ENCODE measurements around the gene CCL3.
"Not testable (repeated sequence)": the region's sequence is repeated elsewhere in the genome, so short reads cannot be mapped to it uniquely, and the experiment has no call there.

CCL3 gene

DNA sequence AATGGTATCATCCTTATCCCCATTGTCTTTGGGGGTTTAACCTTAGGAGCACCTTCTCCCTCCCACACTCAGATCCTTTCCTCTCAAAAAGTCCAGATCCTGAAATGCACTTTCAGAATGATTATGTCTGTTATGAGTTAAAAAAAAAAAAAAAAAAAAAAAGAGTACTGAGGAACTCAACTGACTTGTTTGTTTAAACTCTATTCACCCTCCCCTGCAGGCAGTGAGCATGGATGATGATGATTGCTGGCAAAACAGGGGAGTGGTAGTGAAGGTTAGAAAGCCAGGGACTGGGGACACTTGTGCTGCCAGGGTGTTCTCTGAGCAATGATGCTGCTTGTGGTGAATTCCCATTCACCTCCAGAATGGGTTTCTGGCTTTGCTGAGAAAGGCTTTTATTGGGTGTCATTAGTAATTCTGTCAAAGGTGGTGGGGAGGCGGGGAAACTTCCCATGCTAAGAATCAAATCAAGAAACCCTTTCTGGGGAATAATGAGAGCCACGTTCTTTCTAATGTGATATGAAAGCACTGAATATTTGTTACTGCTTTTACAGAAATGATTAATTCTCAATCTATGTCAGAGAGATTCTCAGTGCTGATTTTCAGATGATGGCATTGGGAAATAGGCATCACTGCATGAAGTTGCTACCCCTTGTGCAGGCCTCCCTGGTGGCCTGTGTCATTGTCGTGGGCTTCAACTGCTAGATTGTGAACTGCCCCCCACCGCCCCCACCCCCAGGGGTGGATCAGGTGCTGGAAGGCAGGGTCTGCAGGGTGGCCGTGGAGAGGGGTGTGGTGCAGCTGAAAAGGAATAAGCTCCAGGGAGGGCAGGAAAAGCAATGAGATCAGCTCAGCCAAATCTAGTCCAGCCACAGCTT, 27.8 kb upstream of the CCL3 start:
- no peak for DNase-seq (ENCODE audit: low read depth in 2 of 3, low spot score in 2 of 3)

DNA sequence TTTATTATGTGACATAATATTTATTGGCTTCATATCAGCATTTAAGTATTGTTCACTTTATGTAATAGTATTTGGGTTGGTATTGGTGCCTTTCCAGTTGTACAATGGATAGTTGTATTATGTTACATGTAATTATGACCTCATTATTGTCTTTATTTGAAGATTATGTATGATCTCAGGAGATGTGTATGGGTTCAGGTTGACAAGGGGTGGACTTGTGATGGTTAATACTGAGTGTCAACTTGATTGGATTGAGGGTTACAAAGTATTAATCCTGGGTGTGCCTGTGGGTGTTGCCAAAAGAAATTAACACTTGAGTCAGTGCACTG, 25.7 kb upstream of the CCL3 start:
- DNase-seq (ENCODE audit: low read depth in 2 of 3, low spot score in 2 of 3) = not testable (repeated sequence)

DNA sequence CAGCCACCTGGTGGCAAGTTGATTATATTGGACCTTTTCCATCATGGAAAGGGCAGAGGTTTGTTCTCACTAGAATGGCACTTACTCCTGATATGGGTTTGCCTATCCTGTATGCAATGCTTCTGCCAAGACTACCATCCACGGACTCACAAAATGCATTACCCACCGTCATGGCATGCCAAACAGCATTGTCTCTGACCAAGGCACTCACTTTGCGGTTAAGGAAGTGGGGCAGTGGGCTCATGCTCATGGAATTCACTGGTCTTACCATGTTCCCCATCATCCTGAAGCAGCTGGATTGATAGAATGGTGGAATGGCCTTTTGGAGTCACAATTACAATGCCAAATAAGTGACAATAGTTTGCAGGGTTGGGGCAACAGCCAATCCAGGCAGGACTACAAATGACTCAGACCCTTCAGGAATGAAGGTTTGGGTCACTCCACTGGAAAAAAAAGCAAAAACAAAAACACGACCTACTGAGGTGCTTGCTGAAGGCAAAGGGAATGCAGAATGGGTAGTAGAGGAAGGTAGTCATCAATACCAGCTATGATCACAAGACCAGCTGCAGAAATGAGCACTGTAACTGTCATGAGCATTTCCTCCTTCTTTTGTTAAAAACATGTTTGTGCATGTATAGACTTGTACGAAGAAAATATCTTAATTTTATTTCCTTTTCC, 25.2 kb upstream of the CCL3 start:
- not testable (repeated sequence) for DNase-seq (ENCODE audit: low read depth in 2 of 3, low spot score in 2 of 3)

DNA sequence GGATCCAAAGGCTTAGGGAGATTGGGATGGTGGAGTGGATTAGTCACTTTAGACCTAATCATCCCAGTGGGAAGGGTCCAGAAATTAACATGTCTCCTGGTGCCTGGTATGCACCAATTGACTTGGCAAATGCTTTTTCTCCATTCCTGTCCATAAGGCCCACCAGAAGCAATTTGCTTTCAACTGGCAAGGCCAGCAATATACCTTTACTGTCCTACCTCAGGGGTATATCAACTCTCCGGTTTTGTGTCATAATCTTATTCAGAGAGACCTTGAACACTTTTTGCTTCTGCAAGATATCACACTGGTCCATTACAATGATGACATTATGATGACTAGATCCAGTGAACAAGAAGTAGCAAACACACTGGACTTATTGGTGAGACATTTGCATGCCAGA, 23.2 kb upstream of the CCL3 start:
- DNase-seq (ENCODE audit: low read depth in 2 of 3, low spot score in 2 of 3) = not testable (repeated sequence)

DNA sequence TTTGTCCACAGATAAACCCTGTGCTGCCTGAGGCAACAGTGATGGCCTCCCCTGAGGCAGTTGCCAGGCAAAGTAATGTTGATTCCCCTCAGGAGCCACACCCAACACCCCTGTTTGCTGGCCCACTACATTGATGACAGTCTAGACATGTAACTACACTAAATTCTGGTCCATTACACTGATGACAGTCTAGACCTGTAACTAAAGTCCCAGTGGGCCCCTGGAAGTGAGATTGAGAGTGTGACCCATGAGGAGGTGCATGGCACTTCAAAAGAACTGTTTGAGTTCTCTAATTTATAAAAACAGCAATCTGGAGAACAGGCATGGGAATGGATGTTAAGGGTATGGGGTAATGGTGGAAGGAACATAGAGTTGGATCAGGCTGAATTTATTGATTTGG, 22.6 kb upstream of the CCL3 start:
- no peak for DNase-seq (ENCODE audit: low read depth in 2 of 3, low spot score in 2 of 3)

DNA sequence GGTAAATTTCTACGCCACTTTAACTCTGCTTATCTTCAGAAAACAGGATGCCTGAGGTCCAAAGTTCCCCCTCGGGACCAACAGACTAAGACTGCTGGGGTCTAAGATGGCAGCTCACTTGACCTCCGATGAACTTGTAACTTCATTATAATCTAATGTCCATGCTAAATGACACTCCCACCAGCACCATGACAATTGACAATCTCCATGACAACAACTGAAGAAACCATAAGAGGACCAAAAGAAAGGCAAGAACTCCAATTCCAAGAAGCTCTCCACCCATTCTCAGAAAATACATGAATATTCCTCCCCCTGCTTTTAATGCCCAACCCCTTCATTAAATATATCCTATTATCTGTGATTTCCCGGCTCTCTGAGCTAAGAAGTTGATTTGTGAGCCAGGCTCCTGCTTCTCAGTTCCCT, 21.1 kb upstream of the CCL3 start:
- no peak for DNase-seq (ENCODE audit: low read depth in 2 of 3, low spot score in 2 of 3)

DNA sequence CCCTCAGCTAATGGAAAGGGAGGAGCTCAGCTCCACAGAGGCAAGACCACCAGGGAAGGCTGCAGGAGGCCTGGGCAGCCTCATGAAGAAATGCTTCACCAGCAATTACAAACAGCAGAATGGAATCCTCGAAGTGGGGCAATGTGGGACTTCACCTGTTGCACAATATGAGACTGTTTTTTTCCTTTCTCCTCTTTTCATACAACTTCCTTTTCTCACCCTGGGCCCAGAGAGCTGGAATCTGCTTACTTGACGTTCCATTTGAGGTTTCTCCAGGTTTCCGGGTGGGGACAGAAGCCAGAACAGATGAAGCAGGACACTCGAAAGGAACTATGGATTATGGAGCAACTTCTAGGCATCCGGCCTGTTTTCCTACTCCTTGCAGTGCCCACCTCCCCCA, 18.3 kb upstream of the CCL3 start:
- not testable (repeated sequence) for DNase-seq (ENCODE audit: low read depth in 2 of 3, low spot score in 2 of 3)

DNA sequence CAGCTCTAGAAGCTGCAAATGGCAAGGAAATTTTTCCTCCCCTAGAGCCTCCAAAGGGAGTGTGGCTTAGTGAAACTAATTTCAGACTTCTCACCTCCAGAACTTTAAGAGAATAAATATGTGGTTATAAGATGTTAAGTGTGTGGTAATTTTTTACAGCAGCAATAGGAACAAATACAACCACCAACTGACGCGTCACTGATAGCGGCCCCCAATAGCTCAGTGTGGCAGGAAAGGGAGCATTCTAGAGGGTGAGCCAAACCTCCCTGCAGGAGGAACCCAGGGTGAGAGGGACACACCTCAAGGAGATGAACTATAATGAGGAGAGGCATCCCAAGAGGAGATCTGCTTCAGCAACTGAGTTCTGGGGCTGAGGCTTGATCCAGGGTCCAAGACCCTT, 17.7 kb upstream of the CCL3 start:
- DNase-seq (ENCODE audit: low read depth in 2 of 3, low spot score in 2 of 3) = no peak

DNA sequence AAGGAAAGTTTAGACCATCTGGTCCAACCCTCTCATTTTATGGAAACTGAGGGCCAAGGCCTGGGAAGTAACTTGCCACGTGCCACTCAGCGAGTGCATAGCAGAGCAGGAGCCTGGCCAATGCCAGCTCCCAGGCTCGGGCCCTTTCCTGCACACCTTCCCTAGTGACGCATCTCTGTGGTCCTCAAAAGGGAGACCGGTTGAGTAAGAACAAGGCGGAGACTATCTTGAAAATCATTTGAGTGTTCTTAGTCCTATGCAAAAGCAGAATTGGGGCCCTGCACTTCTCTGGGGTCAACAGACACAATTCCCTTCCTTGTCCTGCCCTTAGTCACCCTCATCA, 16.5 kb upstream of the CCL3 start:
- no peak for DNase-seq (ENCODE audit: low read depth in 2 of 3, low spot score in 2 of 3)

DNA sequence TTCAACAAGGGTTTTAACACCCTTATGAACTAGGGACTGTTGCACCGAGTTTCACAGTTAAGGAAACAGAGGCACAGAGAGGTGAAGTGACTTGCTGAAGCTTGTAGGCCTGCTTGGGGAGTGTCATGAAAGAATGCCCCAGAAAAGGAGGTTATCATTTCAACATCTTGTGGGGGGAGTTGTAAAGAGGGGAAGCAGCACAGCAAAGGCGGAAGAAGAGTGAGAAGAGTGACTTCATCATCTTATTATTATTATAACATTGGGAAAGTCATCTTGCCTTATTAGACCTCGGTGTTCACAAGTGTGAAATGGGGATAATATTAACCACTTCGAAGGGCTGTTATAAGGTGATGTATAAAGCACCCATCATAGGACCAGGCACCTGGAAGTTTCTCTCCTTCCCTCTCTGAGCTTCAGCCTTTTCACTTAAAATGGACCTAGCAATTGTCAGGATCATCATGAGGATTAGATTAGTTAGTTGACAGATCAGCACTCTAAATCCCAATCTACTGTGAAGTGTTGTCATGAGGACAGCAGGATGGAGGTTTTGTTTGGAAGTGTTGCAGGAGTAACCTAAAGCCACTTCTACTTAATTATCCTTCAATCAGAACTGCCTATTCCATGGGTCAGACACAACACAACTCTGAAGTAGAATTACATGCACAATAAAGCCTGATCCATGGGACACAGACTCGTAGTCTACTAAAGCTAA, 16.0 kb upstream of the CCL3 start:
- no peak for DNase-seq (ENCODE audit: low read depth in 2 of 3, low spot score in 2 of 3)

DNA sequence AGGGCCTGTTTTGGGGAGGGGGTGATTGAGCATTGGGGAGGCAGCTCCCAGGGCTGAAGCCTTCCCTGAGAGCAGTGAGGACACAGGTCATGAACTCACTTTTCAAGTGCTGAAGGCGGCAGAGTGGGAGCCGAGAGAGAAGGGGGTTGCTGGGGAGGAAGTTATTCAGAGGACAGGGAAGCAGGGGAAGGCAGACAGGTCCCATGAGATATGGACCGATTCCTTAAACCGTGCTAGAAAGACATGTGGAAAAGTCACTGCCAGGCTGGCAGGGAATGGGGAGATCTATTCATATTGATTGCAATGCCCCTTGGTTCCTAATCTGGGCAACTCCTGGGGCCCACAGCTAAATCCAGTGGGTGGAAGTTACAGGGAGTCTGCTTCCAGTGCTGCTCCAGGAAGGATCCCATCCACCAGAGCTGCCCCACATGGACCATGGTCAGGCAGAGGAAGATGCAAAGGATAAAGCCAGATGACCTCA, 14.8 kb upstream of the CCL3 start:
- DNase-seq (ENCODE audit: low read depth in 2 of 3, low spot score in 2 of 3) = no peak

DNA sequence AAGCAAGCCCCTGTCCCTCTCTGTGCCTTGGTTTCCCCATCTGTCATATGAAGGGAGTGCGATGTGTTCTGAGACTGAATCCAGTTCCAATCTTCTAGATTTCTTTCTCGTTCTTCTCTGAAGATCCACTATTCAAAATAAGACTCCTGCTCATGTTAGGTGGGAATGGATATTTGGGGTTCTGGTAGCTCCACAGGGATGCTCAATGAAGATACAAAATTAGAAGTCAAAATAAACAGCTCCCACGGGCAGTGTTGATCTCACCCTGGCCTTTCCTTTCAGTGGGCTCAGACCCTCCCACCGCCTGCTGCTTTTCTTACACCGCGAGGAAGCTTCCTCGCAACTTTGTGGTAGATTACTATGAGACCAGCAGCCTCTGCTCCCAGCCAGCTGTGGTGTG, 14.3 kb upstream of the CCL3 start:
- DNase-seq (ENCODE audit: low read depth in 2 of 3, low spot score in 2 of 3) = not testable (repeated sequence)

DNA sequence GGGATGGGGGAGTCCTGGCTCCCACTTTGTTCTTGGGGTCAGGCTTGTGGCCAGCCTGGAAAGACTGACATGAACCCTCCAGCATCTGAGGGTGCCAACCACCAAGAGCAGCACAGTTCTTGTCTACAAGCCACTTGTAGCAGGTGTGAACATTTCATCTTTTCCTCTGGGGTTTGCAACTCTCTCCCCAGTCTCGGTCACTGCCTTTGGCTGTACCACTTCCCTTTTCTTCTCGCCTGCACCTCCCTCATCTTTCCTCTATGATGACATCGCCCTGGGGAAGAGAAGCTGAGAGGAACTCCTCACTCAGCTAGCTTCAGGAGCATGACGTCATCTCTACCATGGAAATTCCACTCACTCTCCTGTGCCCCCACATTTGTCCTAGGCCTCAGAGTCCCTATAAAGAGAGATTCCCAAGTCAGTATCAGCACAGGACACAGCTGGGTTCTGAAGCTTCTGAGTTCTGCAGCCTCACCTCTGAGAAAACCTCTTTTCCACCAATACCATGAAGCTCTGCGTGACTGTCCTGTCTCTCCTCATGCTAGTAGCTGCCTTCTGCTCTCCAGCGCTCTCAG, 13.5 kb upstream of the CCL3 start, which contains the start of gene CCL4:
CCL4 (plus strand) TSS at position 427 of the 575 bp plus-strand sequence; CDS start at position 506, 79 bp downstream.
- DNase-seq (ENCODE audit: low read depth in 2 of 3, low spot score in 2 of 3) = not testable (repeated sequence)

DNA sequence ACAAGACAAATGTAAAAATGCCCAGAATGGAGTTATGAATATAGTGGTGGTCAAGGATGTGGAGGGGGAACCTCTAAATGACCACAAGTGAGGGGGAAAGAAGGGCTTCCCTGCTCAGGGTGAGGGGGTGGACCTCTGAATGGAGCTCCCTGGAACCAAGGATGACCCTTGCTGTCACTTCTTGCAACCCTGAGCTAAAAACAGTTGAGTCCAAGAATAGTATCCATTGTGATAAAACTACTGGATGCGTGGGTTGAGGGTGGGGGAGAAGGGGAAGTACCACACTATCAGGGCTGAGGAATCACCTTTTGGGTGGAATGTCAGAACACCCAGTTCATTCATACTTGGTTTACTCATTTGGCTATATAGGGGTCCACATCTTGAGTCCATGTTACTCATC, 9.1 kb upstream of the CCL3 start:
- not testable (repeated sequence) for DNase-seq (ENCODE audit: low read depth in 2 of 3, low spot score in 2 of 3)

DNA sequence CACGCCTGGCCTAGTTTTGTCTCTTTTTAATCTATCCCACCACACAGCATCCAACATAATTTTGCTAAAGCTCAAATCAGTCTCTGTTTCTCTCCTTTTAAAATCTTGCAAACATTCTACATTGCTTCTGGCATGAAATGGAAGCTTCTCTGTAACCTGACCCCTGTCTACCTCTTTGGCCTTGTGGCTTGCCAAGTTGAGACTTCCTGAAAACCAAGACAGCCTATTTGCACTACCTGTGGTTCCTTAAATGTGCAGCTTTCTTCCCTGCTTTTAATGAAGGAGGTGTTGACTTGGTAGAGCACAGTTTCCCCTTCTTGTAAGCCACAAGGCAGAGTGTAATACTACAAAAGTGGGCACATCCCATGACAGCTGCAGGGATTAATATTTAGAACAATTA, 6.0 kb upstream of the CCL3 start:
- DNase-seq (ENCODE audit: low read depth in 2 of 3, low spot score in 2 of 3) = no peak

DNA sequence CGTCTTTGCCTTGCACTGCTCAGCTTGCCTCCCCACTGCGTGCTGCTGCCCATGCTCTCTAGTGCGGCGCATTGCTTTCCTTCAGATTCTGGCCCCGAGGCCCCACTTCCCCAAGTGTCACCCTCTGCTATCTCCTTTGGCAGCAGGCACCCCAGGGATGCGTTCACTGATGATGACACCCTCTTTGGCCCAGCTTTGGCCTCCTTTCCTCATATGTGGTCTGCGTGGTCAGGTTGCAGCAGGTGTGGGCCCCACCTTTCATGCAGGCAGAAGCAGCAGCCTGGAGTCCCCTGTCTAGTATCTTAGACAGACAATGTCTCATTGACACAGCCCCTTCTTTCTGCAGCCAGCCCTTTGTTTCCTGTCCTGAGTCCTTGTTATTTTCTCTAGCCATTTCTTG, 4.8 kb upstream of the CCL3 start:
- DNase-seq (ENCODE audit: low read depth in 2 of 3, low spot score in 2 of 3) = no peak

DNA sequence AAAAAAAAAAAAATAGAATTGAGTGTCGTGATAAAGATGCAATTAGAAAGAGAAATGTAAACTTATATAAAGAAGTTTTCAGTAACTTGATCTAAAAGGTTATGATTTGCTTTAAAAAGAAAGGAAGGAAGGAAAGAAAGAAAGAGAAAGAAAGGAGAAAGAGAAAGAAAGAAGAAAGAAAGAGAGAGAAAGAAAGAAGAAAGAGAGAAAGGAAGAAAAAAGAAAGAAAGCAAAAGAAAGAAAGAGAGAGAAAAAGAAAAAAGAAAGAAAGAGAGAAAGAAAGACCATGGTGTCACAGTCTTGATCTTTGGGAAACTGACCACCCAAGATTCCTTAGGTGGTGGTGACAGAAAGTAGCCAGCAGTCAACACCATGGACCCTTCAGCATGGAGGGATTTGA, 4.3 kb upstream of the CCL3 start:
- DNase-seq (ENCODE audit: low read depth in 2 of 3, low spot score in 2 of 3) = no peak

DNA sequence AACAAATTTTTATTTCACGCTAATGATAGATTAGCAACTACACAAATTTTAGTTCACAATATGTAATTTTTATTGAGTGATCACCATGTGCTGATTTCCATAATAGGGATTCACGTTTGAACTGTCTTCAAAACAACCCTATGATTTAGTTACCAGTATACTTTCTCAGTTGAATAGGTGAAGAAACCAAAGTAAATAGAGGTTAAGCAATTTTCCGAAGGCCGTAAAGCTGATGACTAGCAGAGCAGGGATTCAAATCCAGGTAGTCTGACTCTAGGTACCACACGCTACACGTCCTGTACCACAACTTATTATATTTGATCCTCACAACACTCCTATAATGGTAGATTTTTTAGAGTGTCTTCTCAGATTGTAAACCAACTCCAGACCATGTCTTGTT, 2.8 kb upstream of the CCL3 start:
- DNase-seq (ENCODE audit: low read depth in 2 of 3, low spot score in 2 of 3) = not testable (repeated sequence)

DNA sequence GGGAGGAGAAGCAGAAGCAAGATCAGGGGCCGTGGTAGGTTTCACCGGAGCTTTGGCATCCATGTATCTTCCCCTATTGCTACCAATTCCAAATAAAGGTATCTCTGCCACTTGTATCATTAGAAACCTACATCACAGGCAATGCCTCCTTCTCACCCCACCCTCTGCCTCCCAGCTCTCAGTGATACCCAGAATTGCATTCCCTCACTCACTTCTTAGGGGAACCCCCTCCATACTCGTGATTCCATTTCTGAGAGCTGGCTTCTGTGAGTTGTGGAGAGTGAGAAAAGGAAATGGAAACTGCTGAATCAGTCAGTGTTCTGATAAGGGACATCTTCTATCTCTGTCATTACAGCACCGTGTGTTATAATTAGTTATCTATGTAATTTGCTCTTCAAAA, 2.3 kb upstream of the CCL3 start:
- no peak for DNase-seq (ENCODE audit: low read depth in 2 of 3, low spot score in 2 of 3)

DNA sequence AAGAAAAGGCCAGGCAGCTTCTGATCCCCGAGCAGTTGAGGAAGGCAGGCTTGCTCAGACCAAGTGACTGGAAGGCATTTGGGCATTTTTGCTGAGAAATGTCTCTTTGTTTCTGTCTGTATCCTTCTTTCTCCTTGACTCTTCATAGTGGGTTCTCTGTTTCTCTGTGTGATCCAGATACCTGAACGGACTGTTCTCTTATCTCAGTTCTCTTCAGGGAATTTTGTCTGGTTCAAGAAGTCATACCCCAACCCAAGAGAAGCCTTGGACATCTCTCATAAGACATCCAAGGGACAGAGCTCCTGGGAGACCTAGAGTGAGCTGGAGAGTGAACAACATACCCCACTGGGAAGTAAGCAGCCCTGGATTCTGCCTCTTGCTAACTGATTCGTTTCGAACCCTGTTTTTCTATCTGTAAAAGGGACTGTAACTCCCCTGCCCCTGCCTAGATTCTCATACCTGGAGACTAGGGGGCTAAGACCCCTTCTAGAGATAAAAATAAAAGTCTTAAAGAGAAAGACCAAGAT, 541 bp downstream of the CCL3 start:
- no peak for DNase-seq (ENCODE audit: low read depth in 2 of 3, low spot score in 2 of 3)

DNA sequence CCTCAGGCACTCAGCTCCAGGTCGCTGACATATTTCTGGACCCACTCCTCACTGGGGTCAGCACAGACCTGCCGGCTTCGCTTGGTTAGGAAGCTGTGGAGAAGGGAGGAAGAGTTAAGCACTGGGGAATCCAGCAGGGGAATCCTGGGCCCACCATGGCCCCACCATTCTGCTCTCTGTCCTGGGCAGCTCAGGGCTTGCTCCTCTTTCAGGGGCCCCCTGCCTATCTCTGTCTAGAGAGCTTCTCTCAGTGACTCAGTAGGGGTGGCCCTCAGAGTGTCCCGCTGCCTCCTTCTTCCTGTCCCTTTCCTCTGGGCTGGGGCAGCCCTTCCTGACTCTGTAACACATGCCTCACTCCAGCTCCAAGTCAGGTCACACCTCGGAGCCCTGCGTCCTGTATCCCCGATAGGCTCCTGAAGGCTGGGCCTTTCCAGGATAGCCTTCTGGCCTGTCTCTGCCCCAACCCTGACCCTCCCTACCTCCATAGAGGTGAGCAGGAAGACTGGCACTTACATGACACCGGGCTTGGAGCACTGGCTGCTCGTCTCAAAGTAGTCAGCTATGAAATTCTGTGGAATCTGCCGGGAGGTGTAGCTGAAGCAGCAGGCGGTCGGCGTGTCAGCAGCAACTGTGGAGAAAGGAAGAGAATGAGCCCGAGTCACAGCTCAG, 1.1 kb downstream of the CCL3 start:
- no peak for DNase-seq (ENCODE audit: low read depth in 2 of 3, low spot score in 2 of 3)

Data from activated CD8-positive, alpha-beta memory T cell treated with anti-CD3 and anti-CD28 coated beads for 48 hours (primary cell).